ENCODE results near the gene SYT1. TPM values are rescaled to one million over a fixed set of nuclear protein-coding genes. Genes with fewer than 3 reads are reported as not detected.
A peak's percentile ranks its signal among the peaks of the same experiment; 100 is the strongest.

The SYT1 gene
- total and polyA plus RNA-seq, 2 of the 4 experiments (the other 2 are of a cell fraction) = 2.8 to 3.0 TPM

DNA sequence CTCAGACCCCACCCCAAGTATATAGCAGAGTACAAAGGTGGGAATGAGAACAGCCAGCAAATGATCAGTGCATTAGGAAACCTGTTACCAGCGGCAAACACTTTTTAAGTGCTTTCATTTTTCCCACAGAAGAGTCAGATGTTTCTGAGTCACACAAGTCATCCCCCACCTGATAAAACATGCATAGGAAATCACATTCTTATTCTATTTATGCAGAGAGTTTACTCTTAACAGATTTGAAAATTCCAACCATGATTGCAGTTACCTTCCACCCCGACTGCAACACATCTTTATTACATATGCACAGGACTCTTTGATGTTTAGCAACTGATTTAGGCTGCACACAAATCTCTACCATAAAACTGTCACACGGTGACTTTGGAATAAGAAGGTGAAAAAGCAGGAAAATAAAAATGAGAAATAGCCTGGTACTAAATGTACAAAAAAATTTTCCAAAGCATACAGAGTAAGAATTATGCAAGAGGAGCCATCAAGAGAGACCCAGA lies 589.8 kb downstream of the SYT1 start:
- DNase-seq (peak; percentile 78), ATAC-seq (ENCODE audit: low read depth) (peak; percentile 65)
- Histone ChIP-seq H3K27ac (ENCODE audit: insufficient read depth, low read length) (no peak overlapping the region), H3K79me1 (ENCODE audit: low read depth in 1 of 2, low read length in 2 of 2) (no peaks in the 10 kb centered on the region), H2AK5ac (ENCODE audit: low read depth, low read length) (no peak overlapping the region; the same call in 1 of the 2 replicates), H2BK20ac (ENCODE audit: low read depth, low read length) (peak overlapping the region; percentile 80; the same call in 1 of the 2 replicates), H3K4me2 (ENCODE audit: low read depth, low read length) (peak overlapping the region; percentile 92), H2AFZ (replicated peaks; ENCODE audit: low read length, poor library complexity) (peak overlapping the region; percentile 7), H3K4me3 (ENCODE audit: insufficient read depth, low read depth, low read length) (peak overlapping the region; percentile 33; the same call in 1 of the 2 replicates), H4K20me1 (ENCODE audit: insufficient read depth, low read length) (no peaks in the 10 kb centered on the region), H2BK5ac (ENCODE audit: low read depth, low read length, poor library complexity, severe bottlenecking) (no peak overlapping the region), H2BK15ac (ENCODE audit: low read depth, low read length) (peak overlapping the region; percentile 34; the same call in 1 of the 3 replicates), H4K5ac (ENCODE audit: low read depth, low read length) (peak overlapping the region; percentile 64; the same call in 1 of the 2 replicates), H3K9me1 (ENCODE audit: insufficient read depth, low read length) (peaks cover 10% of the 10 kb centered on the region), H3K23ac (ENCODE audit: low read depth, low read length) (no peak overlapping the region), H3K9me3 (ENCODE audit: control insufficient read depth, insufficient read depth, low read length) (no peaks in the 10 kb centered on the region), H3K27me3 (ENCODE audit: control insufficient read depth, insufficient read depth, low read length) (no peaks in the 10 kb centered on the region), H3K4me1 (ENCODE audit: control insufficient read depth, insufficient read depth, low read length) (peaks cover 12% of the 10 kb centered on the region), H3K4ac (ENCODE audit: low read depth, low read length) (peak overlapping the region; percentile 59; the same call in 1 of the 2 replicates), H3K14ac (replicated peaks; ENCODE audit: low read depth, low read length) (peak overlapping the region; percentile 77; the same call in 1 of the 2 replicates), H3K36me3 (ENCODE audit: control insufficient read depth, insufficient read depth, low read length) (no peaks in the 10 kb centered on the region), H4K91ac (ENCODE audit: insufficient read depth, low read depth, low read length) (no peak overlapping the region), H4K8ac (ENCODE audit: low read depth in 2 of 2, low read length in 2 of 2) (peak overlapping the region in 1 of 2 experiments; percentile 72; a peak in 1 of 4 replicates), H3K56ac (ENCODE audit: extremely low read depth, insufficient read depth, low read length) (no peak overlapping the region), H2AK9ac (replicated peaks; ENCODE audit: low read depth, low read length, poor library complexity) (no peak overlapping the region), H3K9ac (ENCODE audit: low read depth, low read length) (peak overlapping the region; percentile 33; the same call in 1 of the 2 replicates), H2BK120ac (ENCODE audit: low read depth, low read length) (peak overlapping the region; percentile 5; the same call in 1 of the 2 replicates), H3K18ac (ENCODE audit: low read depth, low read length) (peak overlapping the region; percentile 80; the same call in 1 of the 2 replicates)
- intact Hi-C loops (cut with micrococcal nuclease) (no loop called here), in situ Hi-C loops (cut with MboI; ENCODE audit: low sequenced_read_pairs) (loop anchor here (5.0 kb wide), 1 partner anchor 48 kb away; no protein-coding TSS in a partner anchor), dilution Hi-C loops (cut with HindIII; ENCODE audit: low sequenced_read_pairs, unreplicated experiment) (no loop called here)
- CTCF ChIA-PET = no interaction called here
- no CpG with 5 or more reads among the region's 3 CpGs for WGBS, 2 experiments (ENCODE audit: extremely low coverage in 2 of 2, insufficient read length in 1 of 2)
- POLR2A ChIA-PET (ENCODE audit: unreplicated experiment) = no interaction called here
- BruUV-seq (replicated peaks) = no TSS peak
- TF ChIP-seq RCOR1 (IDR thresholded peaks at IDR 0.05; ENCODE audit: insufficient replicate concordance, low read length) (no peak), RFX5 (IDR thresholded peaks at IDR 0.05; ENCODE audit: low read depth, low read length) (no peak), CHD1 (IDR thresholded peaks at IDR 0.05; ENCODE audit: low read depth, low read length) (no peak), NFE2L2 (IDR thresholded peaks at IDR 0.05; ENCODE audit: low read depth, low read length) (no peak), CTCF (conservative IDR thresholded peaks at IDR 0.05; ENCODE audit: low read depth, low read length) (no peak), MAZ (IDR thresholded peaks at IDR 0.05; ENCODE audit: borderline replicate concordance, low read depth, low read length) (no peak), FOS (IDR thresholded peaks at IDR 0.05; ENCODE audit: low read depth, low read length) (no peak), ELK1 (IDR thresholded peaks at IDR 0.05; ENCODE audit: borderline replicate concordance, low read depth, low read length) (no peak), USF2 (IDR thresholded peaks at IDR 0.05; ENCODE audit: low read depth, low read length) (no peak), MAFK (IDR thresholded peaks at IDR 0.05; ENCODE audit: low read depth, low read length) (no peak), MXI1 (IDR thresholded peaks at IDR 0.05; ENCODE audit: borderline replicate concordance, low read depth, low read length) (no peak)
